ENCODE data around the gene ALDH16A1. TPM values are rescaled to one million over a fixed set of nuclear protein-coding genes. Genes with fewer than 3 reads are reported as not detected.

ALDH16A1 gene
- total RNA-seq, 1 donor from 2014 or later: 24.4 TPM

DNA sequence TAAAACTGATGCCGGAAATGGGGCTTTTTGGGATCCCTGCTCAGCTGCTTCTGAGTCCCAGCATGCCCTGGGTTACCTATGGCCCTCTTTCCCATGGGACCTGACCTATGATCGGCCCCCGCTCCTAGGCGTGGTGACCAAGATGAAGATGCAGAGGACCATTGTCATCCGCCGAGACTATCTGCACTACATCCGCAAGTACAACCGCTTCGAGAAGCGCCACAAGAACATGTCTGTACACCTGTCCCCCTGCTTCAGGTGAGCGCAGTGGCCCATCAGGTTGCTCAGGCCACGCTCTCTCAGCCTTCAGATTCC is 44.7 kb downstream of the ALDH16A1 start:
- peak overlapping the region; percentile 97 for H3K4me3 Mint-ChIP-seq
- no peak for DNase-seq (ENCODE audit: low spot score in 2 of 2, unreplicated experiment in 2 of 2)
- H3K27me3 Mint-ChIP-seq (ENCODE audit: low read depth): no peaks in the 10 kb centered on the region
- peaks cover 26% of the 10 kb centered on the region for H3K4me1 Mint-ChIP-seq
- peaks cover 14% of the 10 kb centered on the region for H3K36me3 Mint-ChIP-seq
- TF ChIP-seq, protein P1, sequence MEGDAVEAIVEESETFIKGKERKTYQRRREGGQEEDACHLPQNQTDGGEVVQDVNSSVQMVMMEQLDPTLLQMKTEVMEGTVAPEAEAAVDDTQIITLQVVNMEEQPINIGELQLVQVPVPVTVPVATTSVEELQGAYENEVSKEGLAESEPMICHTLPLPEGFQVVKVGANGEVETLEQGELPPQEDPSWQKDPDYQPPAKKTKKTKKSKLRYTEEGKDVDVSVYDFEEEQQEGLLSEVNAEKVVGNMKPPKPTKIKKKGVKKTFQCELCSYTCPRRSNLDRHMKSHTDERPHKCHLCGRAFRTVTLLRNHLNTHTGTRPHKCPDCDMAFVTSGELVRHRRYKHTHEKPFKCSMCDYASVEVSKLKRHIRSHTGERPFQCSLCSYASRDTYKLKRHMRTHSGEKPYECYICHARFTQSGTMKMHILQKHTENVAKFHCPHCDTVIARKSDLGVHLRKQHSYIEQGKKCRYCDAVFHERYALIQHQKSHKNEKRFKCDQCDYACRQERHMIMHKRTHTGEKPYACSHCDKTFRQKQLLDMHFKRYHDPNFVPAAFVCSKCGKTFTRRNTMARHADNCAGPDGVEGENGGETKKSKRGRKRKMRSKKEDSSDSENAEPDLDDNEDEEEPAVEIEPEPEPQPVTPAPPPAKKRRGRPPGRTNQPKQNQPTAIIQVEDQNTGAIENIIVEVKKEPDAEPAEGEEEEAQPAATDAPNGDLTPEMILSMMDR (IDR thresholded peaks at IDR 0.05; ENCODE audit: unreplicated experiment): no peak
- no peaks in the 10 kb centered on the region for H3K9me3 Mint-ChIP-seq
- H3K27ac Mint-ChIP-seq: no peak overlapping the region

DNA sequence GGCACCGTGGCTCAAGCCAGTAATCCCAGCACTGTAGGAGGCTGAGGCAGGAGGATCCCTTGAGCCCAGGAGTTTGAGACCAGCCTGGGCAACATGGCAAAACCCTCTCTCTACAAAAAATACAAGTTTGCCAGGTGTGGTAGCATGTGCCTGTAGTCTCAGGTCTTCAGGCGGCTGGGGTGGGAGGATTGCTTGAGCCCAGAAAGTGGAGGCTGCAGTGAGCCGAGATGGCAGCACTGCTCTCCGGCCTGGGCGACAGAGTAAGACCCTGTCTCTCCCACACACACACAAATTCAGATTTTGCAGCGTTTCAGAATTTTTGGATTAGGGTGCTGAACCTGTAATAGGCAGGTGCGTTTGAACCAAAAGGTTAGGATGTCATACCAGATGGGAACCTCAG is 45.5 kb downstream of the ALDH16A1 start:
- Mint-ChIP-seq H3K9me3 (no peaks in the 10 kb centered on the region), H3K27ac (no peak overlapping the region), H3K27me3 (ENCODE audit: low read depth) (no peaks in the 10 kb centered on the region), H3K36me3 (peaks cover 10% of the 10 kb centered on the region), H3K4me3 (no peak overlapping the region), H3K4me1 (peaks cover 31% of the 10 kb centered on the region)
- TF ChIP-seq, protein P1 (IDR thresholded peaks at IDR 0.05; ENCODE audit: unreplicated experiment): no peak
- no peak for DNase-seq (ENCODE audit: low spot score in 2 of 2, unreplicated experiment in 2 of 2)

DNA sequence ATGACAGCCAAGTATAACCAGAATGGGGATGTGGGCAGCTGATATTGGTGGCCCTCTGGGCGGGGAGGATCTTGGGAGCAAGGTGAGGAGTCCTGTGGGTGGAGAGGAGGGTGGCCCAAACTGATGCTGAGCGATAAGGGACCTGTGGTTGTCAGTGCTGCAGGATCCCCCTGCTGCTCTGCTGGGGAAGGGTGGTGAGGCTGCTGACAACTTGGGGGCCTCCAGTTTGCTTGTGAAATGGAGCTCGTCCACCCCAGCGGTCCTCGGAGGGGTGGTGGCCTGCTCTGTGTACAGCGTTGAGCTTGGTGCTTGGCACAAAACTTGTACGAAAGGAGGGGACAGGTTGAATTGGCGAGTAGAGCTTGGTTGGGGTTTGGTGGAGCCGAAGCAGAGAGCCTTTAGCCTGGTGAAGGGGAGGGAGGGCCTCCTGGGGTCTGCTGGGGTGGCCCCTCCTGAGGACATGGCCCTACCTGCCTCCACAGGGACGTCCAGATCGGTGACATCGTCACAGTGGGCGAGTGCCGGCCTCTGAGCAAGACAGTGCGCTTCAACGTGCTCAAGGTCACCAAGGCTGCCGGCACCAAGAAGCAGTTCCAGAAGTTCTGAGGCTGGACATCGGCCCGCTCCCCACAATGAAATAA is 46.1 kb downstream of the ALDH16A1 start:
- no peak for DNase-seq (ENCODE audit: low spot score in 2 of 2, unreplicated experiment in 2 of 2)
- Mint-ChIP-seq H3K27me3 (ENCODE audit: low read depth) (no peaks in the 10 kb centered on the region), H3K9me3 (no peaks in the 10 kb centered on the region), H3K4me3 (peak overlapping the region; percentile 4), H3K27ac (no peak overlapping the region), H3K36me3 (peaks cover 10% of the 10 kb centered on the region), H3K4me1 (peaks cover 32% of the 10 kb centered on the region)
- TF ChIP-seq, protein P1 (IDR thresholded peaks at IDR 0.05; ENCODE audit: unreplicated experiment): no peak

DNA sequence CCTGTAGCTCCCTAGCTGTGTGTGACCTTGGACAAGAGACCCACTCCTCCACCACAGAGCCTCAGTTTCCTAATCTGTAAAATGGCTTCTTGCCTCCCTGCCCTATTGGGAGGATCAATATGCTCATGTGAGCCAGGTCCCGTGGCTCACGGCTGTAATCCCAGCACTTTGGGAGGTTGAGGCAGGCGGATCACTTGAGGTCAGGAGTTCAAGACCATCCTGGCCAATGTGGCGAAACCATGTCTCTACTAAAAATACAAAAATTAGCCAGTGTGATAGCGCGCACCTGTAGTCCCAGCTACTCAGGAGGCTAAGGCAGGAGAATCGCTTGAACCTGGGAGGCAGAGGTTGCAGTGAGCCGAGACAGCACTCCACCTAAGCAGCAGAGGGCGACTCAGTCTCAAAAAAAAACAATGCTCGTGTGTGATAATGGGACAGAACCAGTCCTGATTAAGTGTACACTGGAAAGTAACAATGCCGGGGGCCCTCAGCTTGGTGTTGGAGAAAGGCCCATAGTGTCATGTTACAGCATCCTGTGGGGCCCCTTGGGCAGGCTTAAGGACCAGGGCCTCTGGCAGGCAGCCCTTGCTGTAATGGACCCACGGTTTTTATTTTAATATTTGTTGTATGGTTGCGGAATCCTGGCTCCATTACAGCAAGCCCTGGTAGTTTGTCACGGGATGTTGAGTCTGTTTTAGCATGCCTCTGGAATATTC is 50.0 kb downstream of the ALDH16A1 start:
- TF ChIP-seq, protein P1 (IDR thresholded peaks at IDR 0.05; ENCODE audit: unreplicated experiment): no peak
- H3K27ac Mint-ChIP-seq: peak overlapping the region; percentile 12
- no peaks in the 10 kb centered on the region for H3K9me3 Mint-ChIP-seq
- no peaks in the 10 kb centered on the region for H3K27me3 Mint-ChIP-seq (ENCODE audit: low read depth)
- H3K36me3 Mint-ChIP-seq: peaks cover 8% of the 10 kb centered on the region
- H3K4me1 Mint-ChIP-seq: peaks cover 23% of the 10 kb centered on the region
- no peak overlapping the region for H3K4me3 Mint-ChIP-seq
- DNase-seq (ENCODE audit: low spot score in 2 of 2, unreplicated experiment in 2 of 2): peak in 1 of 2 experiments; percentile 56

DNA sequence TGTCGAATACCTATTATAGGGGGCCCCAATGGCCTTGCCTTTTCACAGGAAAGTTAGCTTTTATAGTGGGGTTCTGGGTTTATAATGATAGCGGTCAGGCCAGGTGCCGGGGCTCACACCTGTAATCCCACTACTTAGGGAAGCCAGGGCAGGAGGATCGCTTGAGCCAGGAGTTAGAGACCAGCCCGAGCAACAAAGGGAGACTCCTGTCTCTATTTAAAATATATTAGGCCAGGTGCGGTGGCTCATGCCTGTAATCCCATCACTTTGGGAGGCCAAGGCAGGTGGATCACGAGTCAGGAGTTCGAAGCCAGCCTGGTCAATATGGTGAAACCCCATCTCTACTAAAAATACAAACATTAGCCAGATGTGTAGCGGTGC is 50.5 kb downstream of the ALDH16A1 start:
- DNase-seq (ENCODE audit: low spot score in 2 of 2, unreplicated experiment in 2 of 2): no peak
- Mint-ChIP-seq H3K36me3 (peaks cover 7% of the 10 kb centered on the region), H3K4me3 (no peak overlapping the region), H3K4me1 (peaks cover 18% of the 10 kb centered on the region), H3K27me3 (ENCODE audit: low read depth) (no peaks in the 10 kb centered on the region), H3K9me3 (no peaks in the 10 kb centered on the region), H3K27ac (no peak overlapping the region)
- TF ChIP-seq, protein P1 (IDR thresholded peaks at IDR 0.05; ENCODE audit: unreplicated experiment): no peak

All from mesothelial cell of epicardium (in vitro differentiated cells).